ENCODE measurements around the gene RPL10A. TPM values are rescaled to one million over a fixed set of nuclear protein-coding genes. Genes with fewer than 3 reads are reported as not detected.

RPL10A gene
- total RNA-seq, 6 experiments from 2014 or later, result 366 to 446 (median 412) TPM

- peaks cover 0 to 14% (median 1%) of the 10 kb centered on the region in 4 donors for H3K4me1 ChIP-seq
- no peak overlapping the region for H3K27ac ChIP-seq
- no peak overlapping the region for H3K4me3 ChIP-seq
- H3K27me3 ChIP-seq, result no peaks in the 10 kb centered on the region
- H3K9me3 ChIP-seq, result peaks cover 0 to 3% (median 0%) of the 10 kb centered on the region in 4 donors
- ATAC-seq (peak in 3 of 4 donors; percentile 11 to 51 (median 43)), DNase-seq (no peak)
- WGBS (ENCODE audit: insufficient coverage, low coverage, low lambda C conversion rate, missing lambda C conversion rate), result 66% methylated on average over 5 of the region's 8 CpGs
- TF ChIP-seq POLR2A (IDR thresholded peaks at IDR 0.05), result no peak
- TF ChIP-seq CTCF (IDR thresholded peaks at IDR 0.05), result no peak
- intact Hi-C loops (cut with DNase I), result no loop called here
- peaks cover 0 to 8% (median 2%) of the 10 kb centered on the region in 4 donors for H3K36me3 ChIP-seq
Observed at GRCh38 chr6:35426074-35426473, 42.1 kb upstream of the RPL10A start.

GRCh38 chr6:35427435-35427834, 40.8 kb upstream of the RPL10A start:
- Histone ChIP-seq H3K27ac (no peak overlapping the region), H3K4me3 (no peak overlapping the region), H3K36me3 (peaks cover 0 to 8% (median 2%) of the 10 kb centered on the region in 4 donors), H3K27me3 (no peaks in the 10 kb centered on the region), H3K4me1 (peaks cover 0 to 18% (median 1%) of the 10 kb centered on the region in 4 donors), H3K9me3 (peaks cover 0 to 3% (median 0%) of the 10 kb centered on the region in 4 donors)
- TF ChIP-seq CTCF (IDR thresholded peaks at IDR 0.05), result no peak
- DNase-seq (no peak), ATAC-seq (peak in 3 of 4 donors; percentile 3 to 24 (median 5))
- intact Hi-C loops (cut with DNase I), result no loop called here
- WGBS (ENCODE audit: insufficient coverage, low coverage, low lambda C conversion rate, missing lambda C conversion rate), result no CpG with 5 or more reads among the region's 5 CpGs

- Histone ChIP-seq H3K4me3 (no peak overlapping the region), H3K4me1 (peaks cover 0 to 18% (median 1%) of the 10 kb centered on the region in 4 donors), H3K27ac (no peak overlapping the region), H3K9me3 (peaks cover 0 to 3% (median 0%) of the 10 kb centered on the region in 4 donors), H3K36me3 (peaks cover 0 to 8% (median 2%) of the 10 kb centered on the region in 4 donors), H3K27me3 (no peaks in the 10 kb centered on the region)
- ATAC-seq (peak in 1 of 4 donors; percentile 5), DNase-seq (no peak)
- WGBS (ENCODE audit: insufficient coverage, low coverage, low lambda C conversion rate, missing lambda C conversion rate), result 74% methylated on average over 3 of the region's 9 CpGs
- TF ChIP-seq POLR2A (IDR thresholded peaks at IDR 0.05) (no peak), CTCF (IDR thresholded peaks at IDR 0.05) (no peak)
- intact Hi-C loops (cut with DNase I), result no loop called here
Observed at GRCh38 chr6:35427851-35428321, 40.3 kb upstream of the RPL10A start.

GRCh38 chr6:35428421-35429149, 39.6 kb upstream of the RPL10A start:
- DNase-seq, result peak; percentile 69 to 80 (median 75)
- H3K9me3 ChIP-seq, result peaks cover 0 to 3% (median 0%) of the 10 kb centered on the region in 4 donors
- H3K4me3 ChIP-seq, result no peak overlapping the region
- TF ChIP-seq CTCF (IDR thresholded peaks at IDR 0.05) (peak in 2 of 4 donors; percentile 4 to 51), POLR2A (IDR thresholded peaks at IDR 0.05) (no peak)
- H3K27me3 ChIP-seq, result no peaks in the 10 kb centered on the region
- intact Hi-C loops (cut with DNase I), result no loop called here
- peaks cover 0 to 8% (median 2%) of the 10 kb centered on the region in 4 donors for H3K36me3 ChIP-seq
- no peak overlapping the region for H3K27ac ChIP-seq
- 16% methylated on average over 4 of the region's 10 CpGs for WGBS (ENCODE audit: insufficient coverage, low coverage, low lambda C conversion rate, missing lambda C conversion rate)
- ATAC-seq, result peak; percentile 81 to 90 (median 84)
- peaks cover 0 to 18% (median 1%) of the 10 kb centered on the region in 4 donors for H3K4me1 ChIP-seq
